NCI-H128 (cell line): ENCODE measurements around the gene PPP2R3B.
"Not testable (repeated sequence)": the region's sequence is repeated elsewhere in the genome, so short reads cannot be mapped to it uniquely, and the experiment has no call there.

Experiments
- DNase-seq: peaks from one replicate; lab custom pipeline; 2025; ENCODE audit not compliant: unreplicated experiment; lab: John Stamatoyannopoulos, UW

Gene PPP2R3B

GRCh38 chrX:404656-405055 lies 17.9 kb upstream of the PPP2R3B start:
- no peak for DNase-seq

GRCh38 chrX:402857-403256 lies 16.1 kb upstream of the PPP2R3B start:
- no peak for DNase-seq

- no peak for DNase-seq
Observed at GRCh38 chrX:400258-400657, 13.6 kb upstream of the PPP2R3B start.

GRCh38 chrX:397575-397974 lies 10.9 kb upstream of the PPP2R3B start:
- no peak for DNase-seq

- DNase-seq, result no peak
Observed at GRCh38 chrX:394830-395229, 8.1 kb upstream of the PPP2R3B start.

GRCh38 chrX:392575-392846 lies 5.8 kb upstream of the PPP2R3B start:
- no peak for DNase-seq

GRCh38 chrX:391717-392574 lies 5.2 kb upstream of the PPP2R3B start:
- DNase-seq, result no peak

GRCh38 chrX:390459-390858 lies 3.8 kb upstream of the PPP2R3B start:
- no peak for DNase-seq

GRCh38 chrX:389021-389441 lies 2.3 kb upstream of the PPP2R3B start:
- DNase-seq, result no peak

GRCh38 chrX:387729-388128 lies 1.0 kb upstream of the PPP2R3B start:
- DNase-seq, result no peak

- DNase-seq, result no peak
Observed at GRCh38 chrX:386239-386767, 404 bp downstream of the PPP2R3B start.

GRCh38 chrX:385736-386135 lies 971 bp downstream of the PPP2R3B start:
- not testable (repeated sequence) for DNase-seq

GRCh38 chrX:384861-385260 lies 1.8 kb downstream of the PPP2R3B start:
- no peak for DNase-seq

- DNase-seq, result no peak
Observed at GRCh38 chrX:378443-378842, 8.3 kb downstream of the PPP2R3B start.

- not testable (repeated sequence) for DNase-seq
Observed at GRCh38 chrX:376206-376605, 10.5 kb downstream of the PPP2R3B start.

- DNase-seq, result no peak
Observed at GRCh38 chrX:375181-376036, 11.3 kb downstream of the PPP2R3B start.

- DNase-seq, result no peak
Observed at GRCh38 chrX:374596-374995, 12.1 kb downstream of the PPP2R3B start.

GRCh38 chrX:373641-374471 lies 12.9 kb downstream of the PPP2R3B start:
- DNase-seq, result no peak

GRCh38 chrX:372856-373640 lies 13.7 kb downstream of the PPP2R3B start:
- no peak for DNase-seq

GRCh38 chrX:371907-372306 lies 14.8 kb downstream of the PPP2R3B start:
- DNase-seq, result no peak
